GM21526 (cell line): ENCODE results near the gene CCSAP.

Experiments used
- ATAC-seq: cut with Tn5 transposase; IDR thresholded peaks from one replicate; pipeline ENCODE4 v1.9.1; 2021; ENCODE audit warnings: moderate library complexity; ENCODE audit not compliant: unreplicated experiment, low FRiP score

CCSAP gene

DNA sequence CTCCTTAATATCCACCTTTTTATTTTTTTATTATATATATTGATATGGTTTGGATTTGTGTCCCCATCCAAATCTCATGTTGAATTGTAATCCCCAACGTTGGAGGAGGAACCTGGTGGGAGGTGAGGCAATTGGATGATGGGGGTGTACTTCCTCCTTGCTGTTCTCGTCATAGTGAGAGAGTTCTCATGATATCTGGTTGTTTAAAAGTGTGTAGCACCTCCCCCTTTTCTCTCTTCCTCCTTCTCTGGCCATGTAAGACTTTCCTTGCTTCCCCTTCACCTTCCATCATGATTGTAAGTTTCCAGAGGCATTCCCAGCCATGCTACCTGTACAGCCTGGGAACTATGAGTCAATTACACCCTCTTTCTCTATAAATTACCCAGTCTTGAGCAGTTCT is 22.7 kb upstream of the CCSAP start:
- no peak for ATAC-seq

DNA sequence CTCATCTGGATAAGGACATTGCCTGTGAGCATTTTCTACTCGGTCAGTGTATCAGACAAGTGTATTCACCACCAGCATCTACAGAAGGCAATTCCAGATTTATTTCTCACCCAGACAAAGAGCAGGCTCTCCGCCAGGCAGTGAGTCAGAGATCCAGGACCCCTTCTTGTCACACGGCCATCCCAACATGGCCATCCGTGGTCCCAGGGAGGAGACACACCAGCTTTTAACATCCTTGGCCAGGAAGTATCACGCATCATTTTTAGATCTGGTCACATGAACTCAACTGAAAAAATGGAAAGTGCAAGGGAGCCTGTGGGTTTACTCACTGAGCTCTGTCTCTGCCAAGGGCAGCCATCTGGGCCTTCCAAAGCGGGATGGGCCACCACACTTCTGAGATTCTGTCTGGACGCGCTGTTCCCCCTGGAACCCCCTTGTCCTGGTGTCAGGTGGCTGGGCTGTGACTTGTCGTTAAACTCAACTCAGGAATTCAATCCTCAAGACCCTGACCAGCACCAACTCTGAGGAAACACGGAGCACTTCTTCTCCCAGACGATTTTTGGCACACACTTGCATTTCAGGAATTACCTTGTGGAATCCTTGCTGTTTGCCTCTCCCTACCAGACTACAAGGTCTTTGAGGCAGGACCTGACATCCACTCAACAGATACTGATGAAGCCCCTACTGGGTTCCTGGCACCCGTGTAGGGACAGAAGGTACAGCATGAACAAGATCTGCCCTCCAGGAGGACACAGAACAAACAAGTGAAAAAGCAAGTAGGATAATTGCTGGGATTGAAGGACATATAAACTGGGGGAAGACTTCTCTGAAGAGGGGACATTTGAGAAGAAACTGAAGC is 21.6 kb upstream of the CCSAP start:
- no peak for ATAC-seq

GRCh38 chr1:229363723-229364122 is 20.9 kb upstream of the CCSAP start:
- ATAC-seq: no peak

DNA sequence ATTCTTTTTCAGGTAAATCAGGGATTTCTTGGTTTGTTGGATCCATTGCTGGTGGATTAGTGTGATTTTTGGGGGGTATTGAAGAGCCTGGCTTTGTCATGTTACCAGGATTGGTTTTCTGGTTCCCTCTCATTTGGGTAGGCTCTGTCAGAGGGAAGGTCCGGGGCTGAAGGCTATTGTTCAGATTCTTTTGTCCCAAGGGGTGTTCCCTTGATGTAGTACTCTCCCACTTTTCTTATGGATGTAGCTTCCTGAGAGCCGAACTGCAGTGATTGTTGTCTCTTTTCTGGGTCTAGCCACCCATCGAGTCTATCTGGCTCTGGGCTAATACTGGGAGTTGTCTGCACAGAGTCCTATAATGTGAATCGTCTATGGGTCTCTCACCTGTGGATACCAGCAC is 17.6 kb upstream of the CCSAP start:
- no peak for ATAC-seq

- ATAC-seq: no peak
Observed at GRCh38 chr1:229355661-229356060, 12.8 kb upstream of the CCSAP start.

DNA sequence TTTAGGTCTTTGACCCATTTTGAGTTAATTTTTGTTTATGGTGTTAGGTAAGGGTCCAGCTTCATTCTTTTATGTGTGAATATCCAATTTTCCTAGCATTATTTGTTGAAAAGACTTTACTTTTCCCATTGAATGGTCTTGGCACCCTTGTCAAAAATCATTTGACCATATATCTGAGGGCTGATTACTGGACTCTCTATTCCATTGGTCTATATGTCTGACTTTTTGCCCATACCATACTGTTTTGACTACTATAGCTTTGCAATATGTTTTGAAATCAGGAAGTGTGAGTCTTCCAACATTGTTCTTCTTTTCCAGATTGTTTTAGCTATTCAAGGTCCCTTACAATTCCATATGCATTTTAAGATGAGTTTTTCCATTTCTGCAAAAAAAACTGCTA is 11.4 kb upstream of the CCSAP start:
- ATAC-seq: no peak

DNA sequence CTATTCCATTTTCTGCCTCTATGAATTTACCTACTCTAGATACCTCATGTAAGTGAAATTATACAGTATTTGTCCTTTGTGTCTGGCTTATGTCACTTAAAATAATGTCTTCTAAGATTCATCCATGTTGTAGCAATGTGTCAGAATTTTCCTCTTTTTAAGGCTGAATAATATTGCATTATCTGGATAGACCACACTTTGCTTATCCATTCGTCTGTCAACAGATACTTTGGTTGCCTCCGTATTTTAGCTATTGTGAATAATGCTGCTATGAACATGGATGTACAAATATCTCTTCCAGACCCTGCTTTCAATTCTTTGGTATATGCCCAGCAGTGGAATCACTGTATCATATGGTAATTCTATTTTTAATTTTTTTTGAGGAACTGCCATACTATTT is 10.1 kb upstream of the CCSAP start:
- ATAC-seq: no peak

DNA sequence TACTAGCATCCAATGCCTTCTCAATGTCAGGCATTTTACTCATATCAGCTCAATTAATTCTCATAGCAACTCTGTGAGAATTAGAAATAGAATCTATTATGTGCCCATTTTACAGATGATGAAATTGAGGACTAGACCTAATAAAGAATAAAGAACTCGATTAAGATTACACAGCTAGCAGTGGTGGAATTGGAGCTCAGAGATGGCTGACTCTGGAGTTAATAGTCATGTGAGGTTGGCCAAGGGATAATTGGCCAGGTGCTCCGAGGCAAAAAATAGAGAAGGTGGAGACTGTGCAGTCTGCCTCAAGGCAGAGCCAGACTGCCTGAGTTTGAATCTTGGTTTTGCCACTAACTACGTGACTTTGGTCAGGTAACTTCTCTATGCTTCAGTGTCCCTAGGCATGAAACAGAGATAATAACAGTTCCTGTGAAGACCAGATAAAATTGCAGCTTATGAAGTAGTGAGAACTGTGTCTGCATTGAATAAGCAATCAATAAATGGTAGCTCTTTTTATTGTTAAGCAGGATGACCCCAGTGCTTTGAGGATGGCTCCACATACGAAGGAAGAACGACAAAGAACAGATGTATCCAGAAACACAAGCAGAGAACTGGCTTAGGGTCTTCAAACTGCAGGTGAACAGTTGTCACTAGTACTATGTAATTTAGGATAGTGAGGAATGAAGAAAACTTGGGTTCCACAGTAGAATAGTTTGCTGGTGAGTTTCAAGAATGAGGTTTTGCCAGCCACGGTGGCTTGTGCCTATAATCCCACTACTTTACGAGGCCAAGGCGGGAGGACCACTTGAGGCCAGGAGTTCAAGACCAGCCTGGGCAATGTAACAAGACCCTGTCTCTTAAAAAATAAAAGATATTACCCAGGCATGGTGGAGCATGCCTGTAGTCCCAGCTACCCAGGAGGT is 6.9 kb upstream of the CCSAP start:
- ATAC-seq: no peak

DNA sequence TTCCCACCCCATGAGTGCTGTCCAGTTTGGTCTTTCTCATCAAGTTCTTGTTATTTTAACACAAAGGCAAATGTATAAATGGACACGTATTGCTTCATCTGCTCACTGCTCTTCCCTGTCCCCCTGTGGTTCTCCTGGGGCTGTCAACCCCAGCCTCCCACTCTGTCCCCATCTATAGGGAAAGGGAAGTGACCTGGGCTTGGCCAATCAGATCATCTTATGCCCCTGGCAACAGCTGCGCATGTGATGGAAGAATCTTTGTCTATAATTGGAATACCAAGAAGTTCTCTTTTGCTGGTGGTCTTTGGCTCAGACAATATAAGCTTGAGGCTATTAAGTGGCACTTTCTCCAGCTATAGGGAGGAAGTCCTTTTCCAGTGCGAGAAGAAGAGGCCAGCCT is 4.7 kb upstream of the CCSAP start:
- ATAC-seq: no peak

- ATAC-seq: no peak
Observed at GRCh38 chr1:229344937-229345684, 2.3 kb upstream of the CCSAP start.

- no peak for ATAC-seq
Observed at GRCh38 chr1:229344139-229344538, 1.3 kb upstream of the CCSAP start.

GRCh38 chr1:229341774-229342655 is 832 bp downstream of the CCSAP start:
- ATAC-seq: peak; percentile 74

DNA sequence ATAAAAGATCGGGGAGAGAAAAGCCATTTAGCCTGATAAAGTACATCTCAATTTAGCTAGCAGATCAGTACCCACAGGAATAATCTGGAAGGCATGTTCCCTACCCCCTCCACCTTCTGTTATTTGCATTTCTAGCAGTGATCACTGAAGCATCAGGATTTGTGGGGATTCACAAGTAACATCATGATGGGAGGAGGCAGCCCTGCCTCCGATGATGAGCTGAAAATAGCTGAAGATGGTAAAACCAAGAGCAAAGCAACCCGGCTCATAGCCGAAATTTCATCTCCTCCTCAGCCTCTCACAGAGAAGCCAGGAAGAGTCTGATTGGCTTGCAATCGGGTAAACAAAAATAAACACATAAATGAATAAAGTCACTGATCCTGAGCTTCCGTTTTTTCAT is 2.4 kb downstream of the CCSAP start:
- ATAC-seq: no peak

- no peak for ATAC-seq
Observed at GRCh38 chr1:229339520-229339919, 3.3 kb downstream of the CCSAP start.

DNA sequence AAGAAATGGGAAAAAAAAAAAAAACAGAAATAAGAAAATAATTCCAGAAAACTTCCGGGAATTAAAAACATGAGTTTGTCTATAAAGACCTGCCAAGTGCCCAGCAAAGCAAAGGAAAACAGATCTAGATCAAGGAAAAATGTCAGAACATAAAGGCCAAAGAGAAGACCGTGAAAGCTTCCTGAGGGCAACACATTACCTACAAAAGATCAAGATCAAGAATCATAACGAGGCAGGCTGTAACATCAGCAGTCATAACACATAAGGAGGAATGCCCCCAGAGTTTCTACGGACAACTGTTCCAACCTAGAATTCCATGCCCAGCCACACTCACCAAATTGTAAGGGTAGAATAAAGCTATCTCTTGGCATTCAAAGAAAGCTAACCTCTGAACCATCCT is 3.8 kb downstream of the CCSAP start:
- no peak for ATAC-seq

DNA sequence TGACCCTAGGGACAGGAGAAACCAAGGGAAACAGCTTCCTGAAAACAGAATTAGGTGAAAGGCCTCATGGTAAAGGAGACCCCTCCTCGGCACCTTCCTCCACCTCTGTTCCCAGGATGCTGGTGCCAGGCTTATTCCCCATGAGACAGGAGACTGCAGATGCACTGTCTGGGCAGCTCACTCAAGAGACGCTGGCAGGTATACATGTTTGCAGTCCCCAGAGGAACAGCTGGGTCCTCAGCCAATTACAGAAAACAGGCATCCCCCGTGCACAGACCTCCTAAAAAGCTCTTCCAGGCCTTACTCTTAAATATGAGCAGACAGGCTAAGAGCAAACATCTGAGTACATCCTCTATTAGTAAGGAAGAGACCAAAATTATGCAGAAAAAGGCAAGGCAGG is 6.5 kb downstream of the CCSAP start:
- ATAC-seq: no peak

DNA sequence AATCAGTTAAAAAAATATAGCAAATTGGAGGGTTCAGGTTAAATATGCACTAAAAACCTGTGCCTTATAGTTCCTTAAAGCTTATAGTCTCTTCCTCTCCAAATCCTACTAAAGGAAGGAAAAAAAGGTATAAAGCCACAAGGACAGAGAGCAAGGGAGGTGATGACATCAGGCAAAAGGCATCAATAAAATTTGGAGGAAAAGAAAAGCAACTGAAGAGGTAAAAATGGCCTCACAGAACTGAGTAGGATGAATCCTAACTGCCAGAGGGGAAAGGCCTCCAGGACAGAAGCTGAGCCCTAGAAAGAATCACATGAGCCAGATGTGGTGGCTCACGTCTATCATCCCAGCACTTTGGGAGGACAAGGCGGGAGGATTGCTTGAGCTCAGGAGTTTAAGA is 8.1 kb downstream of the CCSAP start:
- ATAC-seq: no peak

- no peak for ATAC-seq
Observed at GRCh38 chr1:229334269-229334668, 8.6 kb downstream of the CCSAP start.

GRCh38 chr1:229328598-229329362 is 14.1 kb downstream of the CCSAP start:
- ATAC-seq: no peak
